GM19025 (cell line): ENCODE measurements around the gene SLC35G2.
A peak's percentile ranks its signal among the peaks of the same experiment; 100 is the strongest.
"Not testable (repeated sequence)": the region's sequence is repeated elsewhere in the genome, so short reads cannot be mapped to it uniquely, and the experiment has no call there.

Experiments
- ATAC-seq: cut with Tn5 transposase; IDR thresholded peaks from one replicate; pipeline ENCODE4 v1.9.1; 2021; ENCODE audit warnings: mild to moderate bottlenecking, low read depth, moderate library complexity; ENCODE audit not compliant: unreplicated experiment

The SLC35G2 gene

DNA sequence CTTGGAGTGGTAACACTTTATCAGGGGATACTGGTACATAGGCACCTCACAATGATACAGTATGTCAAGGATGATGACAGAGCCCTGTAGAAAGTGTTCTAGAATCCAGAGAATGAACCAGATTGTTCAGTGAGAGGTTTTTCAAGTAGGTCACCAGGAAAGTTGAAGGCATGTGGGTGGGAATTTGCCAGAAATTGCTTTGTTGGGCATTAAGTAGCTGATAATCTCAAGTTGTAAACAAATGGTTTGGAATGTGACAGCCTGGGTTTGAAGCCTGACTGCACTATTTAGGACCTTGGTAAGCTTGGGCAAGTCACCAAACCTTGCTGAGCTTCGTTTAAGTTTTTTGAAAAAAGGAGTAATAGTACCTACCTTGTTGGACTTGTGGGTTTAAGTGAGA, 12.5 kb downstream of the SLC35G2 start:
- no peak for ATAC-seq

- no peak for ATAC-seq
Measured at GRCh38 chr3:136835089-136835812, 16.3 kb downstream of the SLC35G2 start.

- ATAC-seq = no peak
Measured at GRCh38 chr3:136835813-136836510, 17.0 kb downstream of the SLC35G2 start.

- no peak for ATAC-seq
Measured at GRCh38 chr3:136836511-136837156, 17.7 kb downstream of the SLC35G2 start.

- no peak for ATAC-seq
Measured at GRCh38 chr3:136838641-136839555, 20.0 kb downstream of the SLC35G2 start.

- ATAC-seq = no peak
Measured at GRCh38 chr3:136839556-136839931, 20.6 kb downstream of the SLC35G2 start.

- ATAC-seq = no peak
Measured at GRCh38 chr3:136840252-136840651, 21.3 kb downstream of the SLC35G2 start.

- ATAC-seq = no peak
Measured at GRCh38 chr3:136842294-136842693, 23.4 kb downstream of the SLC35G2 start.

- ATAC-seq = no peak
Measured at GRCh38 chr3:136844724-136845123, 25.8 kb downstream of the SLC35G2 start.

- ATAC-seq = no peak
Measured at GRCh38 chr3:136852180-136852579, 33.3 kb downstream of the SLC35G2 start.

DNA sequence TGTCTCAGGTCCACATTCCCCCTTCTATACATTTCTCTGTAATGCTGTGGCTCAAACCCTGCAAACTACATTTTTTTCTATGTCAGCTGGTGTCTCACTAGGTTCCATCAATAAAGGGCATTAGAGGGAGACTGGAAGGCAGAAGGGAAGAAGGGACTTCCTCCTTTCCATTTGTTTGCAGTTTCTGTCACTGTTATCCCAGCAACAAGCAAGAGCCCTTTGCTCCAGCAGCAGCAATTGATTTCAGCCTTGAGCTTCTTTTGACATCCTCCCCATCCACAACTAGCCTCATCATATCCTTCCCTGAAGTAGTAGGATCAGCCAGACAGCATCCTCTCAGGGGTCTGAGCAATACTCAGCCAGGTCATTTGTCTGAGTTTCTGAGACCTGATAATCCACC, 37.7 kb downstream of the SLC35G2 start:
- no peak for ATAC-seq

DNA sequence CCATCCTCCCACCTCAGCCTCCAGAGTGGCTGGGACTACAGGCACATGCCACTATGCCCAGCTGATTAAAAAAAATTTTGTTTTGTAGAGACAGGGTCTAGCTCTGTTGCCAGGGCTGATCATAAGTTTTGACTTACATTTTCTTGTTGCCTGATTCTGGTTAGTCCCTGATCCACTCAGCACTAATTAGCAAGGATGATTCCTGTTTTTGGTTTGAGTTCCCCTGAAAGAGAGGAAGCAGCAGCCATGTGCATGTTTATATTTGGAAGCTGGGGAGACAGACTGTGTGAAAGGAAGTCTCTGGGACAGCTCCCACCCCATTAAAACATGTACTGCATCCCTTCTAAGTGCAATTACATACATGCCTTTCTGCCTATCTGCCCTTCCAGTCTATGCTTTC, 39.5 kb downstream of the SLC35G2 start:
- ATAC-seq = no peak

GRCh38 chr3:136860541-136860940, 41.6 kb downstream of the SLC35G2 start:
- no peak for ATAC-seq

- ATAC-seq = peak; percentile 95
Measured at GRCh38 chr3:136861890-136862616, 43.1 kb downstream of the SLC35G2 start, which contains the start of gene NCK1. NCK1 (plus strand) TSS chr3:136862208; CDS start chr3:136928002, 65,794 bp downstream.

GRCh38 chr3:136862617-136863322, 43.8 kb downstream of the SLC35G2 start:
- peak; percentile 7 for ATAC-seq

- no peak for ATAC-seq
Measured at GRCh38 chr3:136869282-136869681, 50.4 kb downstream of the SLC35G2 start.

GRCh38 chr3:136872258-136872657, 53.3 kb downstream of the SLC35G2 start:
- not testable (repeated sequence) for ATAC-seq

GRCh38 chr3:136879510-136879909, 60.6 kb downstream of the SLC35G2 start:
- not testable (repeated sequence) for ATAC-seq

GRCh38 chr3:136882571-136882970, 63.6 kb downstream of the SLC35G2 start:
- no peak for ATAC-seq
